Activated CD8-positive, alpha-beta memory T cell treated with anti-CD3 and anti-CD28 coated beads for 1 hour (primary cell): Measurements from ENCODE around the gene ITGAL.
"Not testable (repeated sequence)": the region's sequence is repeated elsewhere in the genome, so short reads cannot be mapped to it uniquely, and the experiment has no call there.

Source experiments
- DNase-seq, 2 donors: peaks; one replicate each; pipeline ENCODE4 v3.0.0-alpha.2; 2020; ENCODE audit warnings: low read depth in 1 of 2; ENCODE audit errors: extremely low read depth in 1 of 2

Gene ITGAL

DNA sequence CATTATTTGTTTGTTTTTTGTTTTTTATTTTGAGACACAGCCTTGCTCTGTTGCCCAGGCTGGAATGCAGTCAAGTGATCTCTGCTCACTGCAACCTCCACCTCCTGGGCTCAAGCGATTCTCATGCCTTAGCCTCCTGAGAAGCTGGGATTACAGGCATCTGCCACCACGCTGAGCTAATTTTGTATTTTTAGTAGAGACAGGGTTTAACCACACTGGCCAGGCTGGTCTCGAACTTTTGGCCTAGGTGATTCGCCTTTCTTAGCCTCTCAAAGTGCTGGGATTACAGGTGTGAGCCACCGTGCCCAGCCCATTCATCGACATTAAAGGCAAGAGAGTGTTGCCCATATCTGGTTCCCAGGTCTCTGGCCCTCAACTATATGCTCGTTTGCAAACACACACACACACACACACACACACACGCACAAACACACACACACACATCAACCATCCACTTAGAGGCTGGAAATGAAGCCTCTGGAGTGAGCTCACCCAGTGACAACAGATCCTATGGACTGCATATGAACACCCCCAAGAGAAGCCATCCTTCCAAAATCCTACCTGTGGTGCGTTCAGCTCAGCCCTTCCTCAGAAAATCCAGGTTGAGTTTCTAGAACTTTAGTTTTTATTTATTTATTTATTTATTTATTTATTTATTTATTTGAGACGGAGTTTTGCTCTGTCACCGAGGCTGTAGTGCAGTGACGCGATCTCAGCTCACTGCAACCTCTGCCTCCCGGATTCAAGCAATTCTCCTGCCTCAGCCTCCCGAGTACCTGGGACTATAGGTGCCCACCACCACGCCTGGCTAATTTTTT, 14.6 kb upstream of the ITGAL start:
- no peak for DNase-seq

DNA sequence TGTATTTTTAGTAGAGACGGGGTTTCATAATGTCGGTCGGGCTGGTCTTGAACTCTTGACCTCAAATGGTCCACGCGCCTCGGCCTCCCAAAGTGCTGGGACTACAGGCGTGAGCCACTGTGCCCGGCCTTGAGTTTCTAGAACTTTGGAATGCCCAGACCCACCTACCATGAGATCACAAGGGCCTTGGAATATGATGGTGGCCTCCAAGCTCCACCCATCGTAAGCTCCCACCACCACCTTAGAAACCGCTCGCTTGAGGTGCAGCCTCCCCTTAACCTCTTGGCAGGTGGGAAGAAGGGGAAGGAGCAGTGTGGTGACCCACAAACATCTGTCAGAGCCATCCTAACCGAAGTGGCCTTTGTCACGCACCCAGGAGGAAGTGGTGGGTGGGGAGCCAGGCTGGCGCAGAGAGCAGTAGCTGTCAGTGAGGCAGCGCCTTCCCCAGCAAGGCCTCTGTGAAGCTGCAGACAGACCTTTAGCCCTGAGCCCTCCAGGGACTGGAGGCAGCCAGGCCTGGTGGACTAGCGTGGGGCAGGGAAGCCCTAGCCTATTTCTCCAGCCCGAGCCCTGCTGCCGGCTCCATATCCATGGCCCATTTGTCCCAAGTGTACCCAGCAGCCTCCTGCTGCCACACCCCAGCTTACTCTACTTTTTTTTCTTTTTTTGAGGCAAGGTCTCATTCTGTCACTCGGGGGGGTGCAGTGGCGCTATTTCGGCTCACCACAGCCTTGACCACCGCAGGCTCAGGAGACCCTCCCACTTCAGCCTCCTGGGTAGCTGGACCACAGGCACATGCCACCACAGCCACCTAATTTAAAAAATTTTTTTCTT, 13.8 kb upstream of the ITGAL start:
- DNase-seq = peak; percentile 50 to 52

DNA sequence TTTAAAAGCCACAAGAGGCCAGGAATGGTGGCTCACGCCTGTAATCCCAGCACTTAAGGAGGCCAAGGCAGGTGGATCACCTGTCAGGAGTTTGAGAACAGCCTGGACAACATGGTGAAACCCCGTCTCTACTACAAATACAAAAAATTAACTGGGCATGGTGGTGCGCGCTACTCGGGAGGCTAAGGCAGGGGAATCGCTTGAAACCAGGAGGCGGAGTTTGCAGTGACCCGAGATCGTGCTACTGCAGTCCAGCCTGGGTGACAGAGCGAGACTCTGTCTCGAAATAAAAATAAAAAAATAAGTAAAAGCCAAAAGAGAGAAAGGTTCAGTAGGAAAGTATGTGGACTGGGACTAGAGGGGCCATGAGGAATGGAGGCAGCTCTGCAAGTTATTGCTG, 13.1 kb upstream of the ITGAL start:
- no peak for DNase-seq

DNA sequence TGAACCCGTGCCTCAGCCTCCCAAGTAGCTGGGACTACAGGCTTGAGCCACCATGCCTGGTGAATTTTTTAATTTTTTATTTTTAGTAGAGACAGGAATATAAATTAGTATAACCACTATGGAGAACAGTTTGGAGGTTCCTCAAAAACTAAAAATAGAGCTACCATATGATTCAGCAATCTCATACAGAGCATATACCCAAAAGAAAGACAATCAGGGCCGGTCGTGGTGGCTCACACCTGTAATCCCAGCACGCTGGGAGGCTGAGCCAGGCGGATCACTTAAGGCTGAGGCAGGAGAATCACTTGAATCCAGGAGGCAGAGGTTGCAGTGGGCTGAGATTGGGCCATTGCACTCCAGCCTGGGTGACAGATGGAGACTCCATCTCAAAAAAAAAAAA, 11.1 kb upstream of the ITGAL start:
- not testable (repeated sequence) for DNase-seq

DNA sequence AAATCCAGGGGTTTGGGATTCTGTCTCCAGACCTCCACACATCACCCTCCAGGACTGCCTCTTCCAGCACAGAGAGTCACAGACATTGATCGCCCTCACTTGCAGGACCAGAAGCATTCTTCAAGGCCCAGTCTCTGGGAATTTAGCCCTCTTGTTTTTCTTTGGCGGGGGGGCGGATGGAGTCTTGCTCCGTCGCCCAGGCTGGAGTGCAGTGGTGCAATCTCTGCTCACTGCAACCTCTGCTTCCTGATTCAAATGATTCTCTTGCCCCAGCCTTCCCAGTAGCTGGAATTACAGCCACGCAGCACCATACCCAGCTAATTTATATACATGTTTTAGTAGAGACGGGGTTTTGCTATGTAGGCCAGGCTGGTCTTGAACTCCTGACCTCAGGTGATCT, 8.5 kb upstream of the ITGAL start:
- no peak for DNase-seq

DNA sequence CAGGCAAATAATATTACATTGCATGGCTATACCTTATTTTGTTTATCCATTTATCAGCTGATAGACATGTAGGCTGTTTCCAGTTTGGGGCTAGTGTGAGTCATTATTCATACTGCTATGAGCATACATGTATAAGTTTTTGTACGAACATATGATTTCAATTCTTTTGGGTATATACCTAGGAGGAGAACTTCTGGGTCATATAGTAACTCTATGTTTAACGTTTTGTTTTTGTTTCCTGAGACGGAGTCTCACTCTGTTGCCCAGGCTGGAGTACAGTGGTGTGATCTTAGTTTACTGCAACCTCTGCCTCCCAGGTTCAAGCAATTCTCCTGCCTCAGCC, 2.4 kb upstream of the ITGAL start:
- no peak for DNase-seq

DNA sequence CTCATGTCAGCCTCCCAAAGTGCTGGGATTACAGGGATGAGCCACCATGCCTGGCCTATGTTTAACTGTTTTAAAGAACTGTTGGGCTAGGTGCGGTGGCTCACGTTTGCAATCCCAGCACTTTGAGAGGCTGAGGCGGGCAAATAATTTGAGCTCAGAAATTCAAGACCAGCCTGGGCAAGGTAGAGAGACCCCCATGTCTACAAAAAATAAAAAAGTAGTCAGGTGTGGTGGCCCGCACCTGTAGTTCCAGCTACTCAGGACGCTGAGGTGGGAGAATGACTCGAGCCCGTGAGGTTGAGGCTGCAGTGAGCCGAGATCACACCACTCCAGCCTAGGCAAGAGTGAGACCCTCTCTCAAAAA, 1.9 kb upstream of the ITGAL start:
- DNase-seq = no peak

DNA sequence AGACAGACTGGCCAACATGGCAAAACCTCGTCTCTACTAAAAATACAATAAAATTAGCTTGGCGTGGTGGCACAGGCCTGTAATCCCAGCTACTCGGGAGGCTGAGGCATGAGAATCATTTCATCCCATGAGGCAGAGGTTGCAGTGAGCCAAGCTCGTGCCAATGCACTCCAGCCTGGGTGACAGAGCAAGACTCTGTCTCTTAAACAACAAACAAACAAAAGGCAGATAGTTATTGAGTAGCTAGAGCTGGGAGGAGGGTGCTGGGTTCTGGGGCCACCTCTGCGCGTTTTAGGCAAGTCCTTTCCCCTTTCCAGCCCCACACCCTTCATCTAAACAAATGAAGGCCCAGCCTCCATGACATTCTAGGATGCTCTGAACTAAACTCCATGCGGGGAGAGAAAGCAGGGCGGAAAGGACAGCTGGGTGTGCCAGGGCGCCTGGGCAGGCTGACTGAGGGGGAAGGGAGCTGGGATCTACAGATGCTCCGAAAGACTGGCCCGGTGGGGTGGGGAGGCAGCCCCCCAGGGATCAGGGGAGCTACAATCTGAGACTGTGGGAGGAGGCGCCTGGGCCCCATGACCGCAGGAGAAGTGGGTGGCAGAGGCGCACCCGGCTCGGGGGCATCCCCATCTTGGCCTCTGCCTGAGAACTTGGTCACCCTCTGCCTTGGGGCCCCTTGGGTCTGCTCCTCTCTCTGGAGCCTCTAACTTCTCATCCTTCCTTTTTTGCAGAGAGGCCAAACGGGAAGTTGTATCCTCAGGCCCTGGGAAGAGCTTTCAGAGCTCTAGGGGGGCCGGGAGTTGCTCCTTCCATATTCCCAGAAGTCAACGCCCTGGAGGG, 910 bp downstream of the ITGAL start:
- DNase-seq = peak in 1 of 2 donors; percentile 30

DNA sequence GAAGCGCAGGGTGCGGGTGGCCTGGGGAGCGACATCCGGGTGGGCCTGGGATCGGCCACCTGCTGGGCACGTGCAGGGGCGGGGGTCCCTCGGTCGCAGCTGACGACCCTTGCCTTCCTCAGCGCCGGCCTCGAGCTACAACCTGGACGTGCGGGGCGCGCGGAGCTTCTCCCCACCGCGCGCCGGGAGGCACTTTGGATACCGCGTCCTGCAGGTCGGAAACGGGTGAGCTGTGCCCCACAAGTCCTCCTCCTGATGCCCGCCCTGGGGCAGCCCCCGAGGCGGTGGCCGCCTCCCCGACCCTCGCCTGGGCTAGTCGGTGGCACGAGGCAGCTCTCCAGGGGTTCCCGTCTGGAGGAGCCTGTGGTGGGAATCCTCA, 1.5 kb downstream of the ITGAL start:
- no peak for DNase-seq

DNA sequence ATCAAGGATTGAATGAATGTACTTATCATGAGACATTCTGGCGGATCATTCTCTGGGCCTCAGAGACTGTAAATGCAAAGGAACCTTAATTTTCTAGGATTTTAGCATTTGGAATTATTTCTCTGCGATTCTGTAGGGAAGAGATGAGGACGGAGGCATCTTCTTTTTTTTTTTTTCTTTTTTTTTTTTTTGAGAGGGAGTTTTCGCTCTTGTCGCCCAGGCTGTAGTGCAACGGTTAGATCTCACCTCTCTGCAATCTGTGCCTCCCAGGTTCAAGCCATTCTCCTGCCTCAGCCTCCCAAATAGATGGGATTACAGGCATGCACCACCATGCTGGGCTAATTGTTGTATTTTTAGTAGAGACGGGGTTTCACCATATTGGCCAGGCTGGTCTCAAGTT, 2.1 kb downstream of the ITGAL start:
- DNase-seq = no peak

DNA sequence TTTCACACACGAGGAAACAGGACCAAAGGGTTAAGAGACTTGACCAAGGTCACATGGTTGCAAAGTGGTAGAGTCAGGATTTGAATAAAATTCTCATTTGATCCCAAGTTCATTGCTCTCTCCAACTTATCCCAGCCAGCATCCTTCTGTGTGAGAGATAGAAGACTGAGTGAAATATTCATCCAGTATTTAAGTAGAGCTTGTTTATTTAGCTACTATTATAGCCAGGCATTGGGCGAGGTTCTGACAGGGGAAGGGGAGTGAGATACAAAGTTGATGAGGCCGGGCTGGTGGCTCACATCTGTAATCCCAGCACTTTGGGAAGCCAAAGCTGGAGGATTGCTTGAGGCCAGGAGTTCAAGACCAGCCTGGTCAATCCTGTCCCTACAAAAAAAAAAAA, 4.4 kb downstream of the ITGAL start:
- no peak for DNase-seq

DNA sequence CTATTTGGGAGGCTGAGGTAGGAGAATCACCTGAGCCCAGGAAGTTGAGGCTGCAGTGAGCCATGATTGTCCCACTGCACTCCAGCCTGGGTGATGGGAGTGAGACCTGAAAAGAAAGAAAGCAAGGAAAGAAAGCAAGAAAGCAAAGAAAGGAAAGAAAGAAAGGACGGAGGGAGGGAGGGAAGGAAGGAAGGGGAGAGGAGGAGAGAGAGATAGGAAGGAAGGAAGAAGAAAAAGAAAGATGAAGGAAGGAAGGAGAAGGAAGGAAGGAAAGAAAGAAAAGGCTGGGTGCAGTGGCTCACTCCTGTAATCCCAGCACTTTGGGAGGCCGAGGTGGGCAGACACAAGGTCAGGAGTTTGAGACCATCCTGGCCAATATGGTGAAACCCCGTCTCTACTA, 5.2 kb downstream of the ITGAL start:
- not testable (repeated sequence) for DNase-seq

DNA sequence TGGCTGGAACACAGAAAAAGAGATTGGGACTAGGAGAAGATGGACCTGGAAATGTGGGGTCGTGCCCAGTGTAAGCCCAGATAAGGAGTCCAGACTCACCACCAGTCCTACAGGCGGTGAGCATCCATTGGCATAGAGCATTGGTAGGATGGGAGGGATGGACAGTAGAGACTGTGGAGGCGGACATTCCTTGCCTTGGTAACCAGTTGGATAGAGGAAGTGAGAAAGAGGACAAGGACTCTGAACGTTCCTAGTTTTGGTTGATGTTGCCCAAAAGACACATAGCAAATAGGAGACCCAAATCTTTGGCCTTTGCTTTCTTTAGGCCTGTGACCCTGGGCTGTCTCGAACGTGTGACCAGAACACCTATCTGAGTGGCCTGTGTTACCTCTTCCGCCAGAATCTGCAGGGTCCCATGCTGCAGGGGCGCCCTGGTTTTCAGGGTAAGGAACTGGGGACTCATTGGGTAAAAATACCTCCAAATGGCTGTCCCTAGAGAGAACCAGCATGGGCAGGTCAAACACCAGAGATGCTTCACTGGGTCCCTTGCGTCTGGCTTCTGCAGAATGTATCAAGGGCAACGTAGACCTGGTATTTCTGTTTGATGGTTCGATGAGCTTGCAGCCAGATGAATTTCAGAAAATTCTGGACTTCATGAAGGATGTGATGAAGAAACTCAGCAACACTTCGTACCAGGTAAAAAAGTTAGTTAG, 6.4 kb downstream of the ITGAL start:
- no peak for DNase-seq

DNA sequence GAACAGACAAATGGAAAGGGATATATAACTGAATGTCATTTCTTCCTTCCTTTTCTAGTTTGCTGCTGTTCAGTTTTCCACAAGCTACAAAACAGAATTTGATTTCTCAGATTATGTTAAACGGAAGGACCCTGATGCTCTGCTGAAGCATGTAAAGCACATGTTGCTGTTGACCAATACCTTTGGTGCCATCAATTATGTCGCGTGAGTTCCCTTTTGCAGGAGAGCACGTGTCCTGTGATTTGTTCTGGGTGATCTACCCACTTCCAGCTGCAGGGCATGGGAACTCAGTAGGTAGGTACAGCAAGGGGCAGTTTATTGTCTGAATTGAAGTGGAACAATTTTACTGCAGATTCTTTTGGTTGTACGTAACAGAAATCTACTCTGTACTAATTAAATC, 8.8 kb downstream of the ITGAL start:
- no peak for DNase-seq

DNA sequence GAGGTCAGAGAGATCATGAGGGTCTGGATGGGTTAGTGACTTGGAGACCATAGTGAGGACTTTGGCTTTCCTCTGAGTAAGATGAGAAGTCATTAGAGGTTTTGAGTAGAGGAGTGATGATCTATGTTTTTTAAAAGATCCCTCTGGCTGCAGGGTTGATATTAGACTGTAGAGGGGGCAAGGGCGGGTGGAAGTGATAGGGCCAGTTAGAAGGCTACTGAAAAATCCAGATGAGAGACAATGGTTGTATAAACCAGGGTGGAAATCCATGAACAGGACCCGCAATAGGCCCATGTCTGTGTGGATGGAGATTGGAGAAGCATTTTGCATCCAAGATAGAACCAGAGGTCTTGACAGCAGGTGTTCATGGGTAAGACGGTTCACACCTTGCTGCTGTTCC, 9.8 kb downstream of the ITGAL start:
- no peak for DNase-seq

DNA sequence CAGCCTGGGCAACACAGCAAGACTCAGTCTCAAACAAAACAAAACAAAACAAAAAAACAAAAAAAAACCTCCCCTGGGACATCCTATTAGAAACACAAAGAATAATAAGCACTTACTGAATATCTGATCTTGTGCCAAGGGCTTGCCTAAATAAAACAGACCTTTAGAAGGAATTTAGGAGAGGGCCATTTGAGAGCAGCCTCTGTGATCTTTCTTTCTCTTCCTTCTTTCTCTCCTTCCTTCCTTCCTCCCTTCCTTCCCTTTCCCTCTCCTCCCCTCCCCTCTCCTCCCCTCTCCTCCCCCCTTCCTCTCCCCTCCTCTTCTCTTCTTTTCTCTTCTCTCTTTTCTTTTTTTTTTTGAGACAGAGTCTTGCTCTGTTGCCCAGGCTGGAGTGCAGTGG, 12.3 kb downstream of the ITGAL start:
- no peak for DNase-seq

DNA sequence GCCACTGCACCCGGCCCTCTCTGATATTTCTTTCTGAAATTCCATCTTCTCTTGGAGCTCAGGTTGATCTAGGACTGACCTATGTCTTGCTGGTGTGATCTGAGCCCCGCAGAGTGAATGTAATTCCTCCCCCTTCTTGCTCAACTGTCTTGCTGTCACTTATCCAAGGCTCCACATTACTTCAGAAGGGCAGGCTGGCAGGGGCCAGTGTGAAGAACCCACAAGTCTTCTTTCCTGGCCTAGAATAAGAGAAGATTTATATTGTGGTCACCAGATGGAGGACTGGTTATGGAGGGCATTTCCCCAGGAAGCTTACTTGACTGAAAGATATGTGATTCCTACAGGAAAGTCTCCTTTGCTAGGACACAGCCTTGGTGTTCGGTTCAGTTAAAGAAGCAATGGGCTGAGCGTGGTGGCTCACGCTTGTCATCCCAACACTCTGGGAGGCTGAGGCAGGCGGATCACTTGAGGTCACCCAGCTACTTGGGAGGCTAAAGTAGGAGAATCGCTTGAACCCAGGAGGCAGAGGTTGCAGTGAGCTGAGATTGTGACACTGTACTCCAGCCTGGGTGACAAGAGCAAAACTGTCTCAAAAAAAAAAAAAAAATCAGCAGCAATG, 13.4 kb downstream of the ITGAL start:
- DNase-seq = no peak

DNA sequence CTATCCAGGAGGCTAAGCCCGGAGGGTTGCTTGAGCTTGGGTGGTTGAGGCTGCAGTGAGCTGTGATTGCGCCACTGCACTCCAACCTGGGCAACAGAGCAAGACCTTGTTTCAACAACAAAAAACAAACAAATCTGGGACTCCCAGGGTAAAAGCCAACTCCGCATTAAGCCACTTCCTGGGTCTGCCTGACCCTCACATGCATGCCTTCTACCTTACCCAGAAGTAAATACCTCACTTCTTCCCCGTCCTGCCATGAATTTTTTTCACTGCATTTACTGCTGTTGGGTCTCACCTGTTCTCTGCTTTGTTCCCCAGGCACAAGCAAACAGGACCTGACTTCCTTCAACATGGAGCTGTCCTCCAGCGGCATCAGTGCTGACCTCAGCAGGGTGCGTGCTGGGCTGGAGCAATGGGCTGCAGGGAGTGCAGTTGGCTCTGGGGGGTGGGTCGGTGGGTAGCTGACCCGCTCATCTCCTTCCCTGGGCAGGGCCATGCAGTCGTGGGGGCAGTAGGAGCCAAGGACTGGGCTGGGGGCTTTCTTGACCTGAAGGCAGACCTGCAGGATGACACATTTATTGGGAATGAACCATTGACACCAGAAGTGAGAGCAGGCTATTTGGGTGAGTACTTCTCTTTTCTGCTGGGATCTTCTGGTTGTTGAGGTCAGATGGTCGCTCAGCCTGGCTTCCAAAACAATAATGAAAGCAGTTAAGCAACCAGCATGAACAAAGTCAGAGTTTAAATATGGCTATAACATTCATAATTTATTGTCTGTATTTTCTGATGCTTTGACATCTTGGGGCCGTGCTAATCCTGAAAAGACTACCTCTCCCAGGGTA, 16.4 kb downstream of the ITGAL start:
- no peak for DNase-seq

DNA sequence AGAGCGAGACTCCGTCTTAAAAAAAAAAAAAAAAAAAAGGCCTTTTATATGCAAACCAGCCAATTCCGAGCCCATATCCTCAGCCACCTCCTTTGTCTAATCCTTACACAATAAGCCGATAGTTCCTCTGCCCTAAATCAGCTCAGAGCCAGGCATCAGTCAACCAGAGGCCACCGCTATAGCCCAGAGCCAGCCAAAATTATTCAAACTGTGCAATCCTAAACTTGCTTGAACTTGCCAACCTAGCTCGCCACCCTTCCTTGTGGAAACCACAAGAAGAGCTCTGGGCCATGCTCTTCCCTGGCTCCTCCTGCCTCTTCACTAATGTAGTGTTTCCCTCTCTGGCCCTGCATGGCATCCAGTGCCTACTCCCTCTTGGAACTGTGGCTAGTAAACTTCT, 17.7 kb downstream of the ITGAL start:
- DNase-seq = no peak

DNA sequence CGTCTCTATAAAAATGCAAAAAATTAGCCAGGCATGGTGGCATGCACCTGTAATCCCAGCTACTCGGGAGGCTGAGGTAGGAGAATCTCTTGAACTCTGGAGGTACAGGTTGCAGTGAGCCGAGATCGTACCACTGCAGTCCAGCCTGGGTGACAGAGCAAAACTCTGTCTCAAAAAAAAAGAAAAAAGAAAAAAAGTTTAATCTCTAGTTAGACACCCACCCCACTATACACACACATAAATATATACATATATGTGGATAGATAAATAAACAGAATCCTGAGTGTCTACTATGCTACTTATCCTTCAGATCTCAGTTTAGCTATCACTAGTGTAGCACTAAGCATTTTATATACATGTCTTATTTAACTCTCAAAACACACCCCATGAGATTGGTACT, 18.7 kb downstream of the ITGAL start:
- DNase-seq = no peak
